ENCODE results near the gene SNAPC3. TPM values are rescaled to one million over a fixed set of nuclear protein-coding genes. Genes with fewer than 3 reads are reported as not detected.
A peak's percentile ranks its signal among the peaks of the same experiment; 100 is the strongest.
"Not testable (repeated sequence)": the region's sequence is repeated elsewhere in the genome, so short reads cannot be mapped to it uniquely, and the experiment has no call there.

The SNAPC3 gene
- total RNA-seq, 1 donor from 2014 or later, result 30.9 TPM

- intact Hi-C loops (cut with micrococcal nuclease), result loop anchor here (10.0 kb wide), 1 partner anchor 116 kb away; the partner anchor contains the start of gene TTC39B
- DNase-seq, result no peak
- ATAC-seq, result no peak
Observed at GRCh38 chr9:15420796-15421195, 1.9 kb upstream of the SNAPC3 start.

DNA sequence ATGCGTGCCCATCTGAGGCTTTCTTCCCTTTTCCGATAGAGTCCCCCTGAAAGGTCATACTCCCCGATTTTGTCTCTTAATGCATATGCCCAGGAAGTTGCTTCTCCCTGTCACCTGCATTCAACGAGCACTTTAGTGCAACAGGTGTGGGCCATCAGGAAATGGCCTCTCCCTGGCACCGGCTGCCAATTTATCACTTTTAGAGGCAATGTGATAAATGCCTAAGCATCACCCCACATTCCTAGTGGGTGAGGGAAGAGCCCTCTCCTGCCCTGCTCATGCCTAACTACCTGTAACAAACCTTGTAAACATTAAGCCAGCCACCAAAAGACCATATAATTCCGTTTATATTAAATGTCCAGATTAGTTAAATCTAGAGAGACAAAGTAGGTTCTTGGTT, 1.1 kb upstream of the SNAPC3 start:
- intact Hi-C loops (cut with micrococcal nuclease), result loop anchor here (10.0 kb wide), 1 partner anchor 117 kb away; the partner anchor contains the start of gene TTC39B
- ATAC-seq, result no peak
- DNase-seq, result no peak

DNA sequence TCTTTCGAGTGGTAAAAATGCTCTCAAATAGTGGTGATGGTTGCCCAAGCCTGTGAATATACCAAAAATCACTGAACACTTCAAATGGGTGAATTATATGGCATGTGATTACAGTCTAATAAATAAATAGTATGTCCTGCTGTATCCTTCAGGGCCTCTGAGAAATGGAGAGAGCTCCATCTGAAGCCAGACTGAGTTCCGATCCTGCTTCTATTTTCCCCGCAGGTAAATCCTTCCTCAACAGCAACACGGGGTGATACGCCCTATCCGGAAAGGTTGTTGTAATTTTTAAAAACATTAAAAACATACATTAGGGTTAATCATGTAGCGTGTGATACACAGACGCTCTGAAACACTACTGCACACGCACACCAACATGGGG, 695 bp upstream of the SNAPC3 start:
- no peak for ATAC-seq

GRCh38 chr9:15423231-15423985, 732 bp downstream of the SNAPC3 start:
- intact Hi-C loops (cut with micrococcal nuclease), result loop anchor here (10.0 kb wide), 1 partner anchor 119 kb away; the partner anchor contains the start of gene TTC39B
- no peak for ATAC-seq
- DNase-seq, result no peak

More for the DNA sequence above, 695 bp upstream of the SNAPC3 start:
- intact Hi-C loops (cut with micrococcal nuclease), result loop anchor here (10.0 kb wide), 1 partner anchor 117 kb away; the partner anchor contains the start of gene TTC39B
- no peak for DNase-seq

DNA sequence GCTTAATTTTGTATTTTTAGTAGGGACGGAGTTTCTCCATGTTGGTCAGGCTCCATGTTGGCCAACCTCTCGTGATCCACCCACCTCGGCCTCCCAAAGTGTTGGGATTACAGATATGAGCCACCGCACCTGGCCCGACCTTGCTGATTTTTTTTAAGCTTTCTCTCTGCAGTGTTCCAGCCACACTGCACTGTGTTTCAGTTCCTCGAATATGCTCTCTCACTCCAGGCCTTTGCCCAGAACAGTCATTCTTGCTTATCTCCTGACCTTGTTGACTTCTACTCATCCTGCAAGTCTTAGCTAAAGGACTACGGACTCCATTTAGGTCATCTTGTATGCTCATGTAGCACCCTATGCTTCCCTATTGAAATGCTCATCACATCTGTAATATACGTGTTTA, 3.3 kb downstream of the SNAPC3 start:
- no peak for DNase-seq
- ATAC-seq, result no peak
- intact Hi-C loops (cut with micrococcal nuclease), result loop anchor here (10.0 kb wide), 1 partner anchor 121 kb away; the partner anchor contains the start of gene TTC39B

GRCh38 chr9:15427702-15428101, 5.0 kb downstream of the SNAPC3 start:
- not testable (repeated sequence) for ATAC-seq, DNase-seq
- intact Hi-C loops (cut with micrococcal nuclease), result loop anchor here (10.0 kb wide), 1 partner anchor 123 kb away; the partner anchor contains the start of gene TTC39B

- intact Hi-C loops (cut with micrococcal nuclease), result no loop called here
- ATAC-seq (peak; percentile 59), DNase-seq (no peak)
Observed at GRCh38 chr9:15430920-15431844, 8.5 kb downstream of the SNAPC3 start.

- no peak for ATAC-seq
- DNase-seq, result no peak
- intact Hi-C loops (cut with micrococcal nuclease), result no loop called here
Observed at GRCh38 chr9:15433191-15433590, 10.5 kb downstream of the SNAPC3 start.

- ATAC-seq, result no peak
- intact Hi-C loops (cut with micrococcal nuclease), result no loop called here
- DNase-seq, result no peak
Observed at GRCh38 chr9:15433661-15434060, 11.0 kb downstream of the SNAPC3 start.

GRCh38 chr9:15438891-15439290, 16.2 kb downstream of the SNAPC3 start:
- intact Hi-C loops (cut with micrococcal nuclease), result no loop called here

DNA sequence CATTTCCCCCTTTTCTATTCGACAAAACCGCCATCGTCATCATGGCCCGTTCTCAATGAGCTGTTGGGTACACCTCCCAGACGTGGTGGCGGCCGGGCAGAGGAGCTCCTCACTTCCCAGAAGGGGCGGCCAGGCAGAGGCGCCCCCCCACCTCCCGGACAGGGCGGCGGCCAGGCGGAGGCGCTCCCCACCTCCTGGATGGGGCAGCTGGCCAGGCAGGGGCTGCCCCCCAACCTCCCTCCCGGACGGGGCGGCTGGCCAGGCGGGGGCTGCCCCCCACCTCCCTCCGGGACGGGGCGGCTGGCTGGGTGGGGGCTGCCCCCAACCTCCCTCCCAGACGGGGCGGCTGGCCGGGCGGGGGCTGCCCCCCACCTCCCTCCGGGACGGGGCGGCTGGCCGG, 19.2 kb downstream of the SNAPC3 start:
- DNase-seq; ATAC-seq; intact Hi-C loops (cut with micrococcal nuclease): not testable (repeated sequence)

More at GRCh38 chr9:15438891-15439290, 16.2 kb downstream of the SNAPC3 start:
- DNase-seq (no peak), ATAC-seq (no peak)

DNA sequence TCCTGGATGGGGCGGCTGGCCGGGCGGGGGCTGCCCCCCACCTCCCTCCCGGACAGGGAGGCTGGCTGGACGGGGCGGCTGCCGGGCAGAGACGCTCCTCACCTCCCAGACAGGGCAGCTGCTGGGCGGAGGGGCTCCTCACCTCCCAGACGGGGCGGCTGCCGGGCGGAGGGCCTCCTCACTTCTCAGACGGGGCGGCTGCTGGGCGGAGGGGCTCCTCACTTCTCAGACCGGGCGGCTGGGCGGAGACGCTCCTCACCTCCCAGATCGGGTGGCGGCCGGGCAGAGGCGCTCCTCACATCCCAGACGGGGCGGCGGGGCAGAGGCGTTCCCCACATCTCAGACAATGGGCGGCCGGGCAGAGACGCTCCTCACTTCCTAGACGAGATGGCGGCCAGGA, 19.6 kb downstream of the SNAPC3 start:
- DNase-seq; intact Hi-C loops (cut with micrococcal nuclease); ATAC-seq: not testable (repeated sequence)

GRCh38 chr9:15444141-15444540, 21.5 kb downstream of the SNAPC3 start:
- DNase-seq, result no peak
- ATAC-seq, result no peak
- intact Hi-C loops (cut with micrococcal nuclease), result no loop called here

DNA sequence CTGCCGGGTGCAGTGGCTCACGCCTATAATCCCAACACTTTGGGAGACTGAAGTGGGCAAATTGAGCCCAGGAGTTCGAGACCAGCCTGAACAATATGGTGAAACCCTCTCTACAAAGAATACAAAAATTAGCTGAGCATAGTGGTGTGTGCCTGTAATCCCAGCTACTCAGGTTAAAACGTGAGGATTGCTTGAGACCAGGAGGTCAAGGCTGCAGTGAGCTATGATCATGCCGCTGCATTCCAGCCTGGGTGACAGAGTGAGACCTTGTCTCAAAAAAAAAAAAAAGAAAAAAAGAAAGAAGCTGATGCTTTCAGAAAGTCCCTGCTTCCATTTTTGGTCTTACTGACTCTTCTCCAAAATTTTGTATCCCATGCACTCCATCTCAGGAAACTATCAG, 31.3 kb downstream of the SNAPC3 start:
- DNase-seq (no peak), ATAC-seq (no peak)
- intact Hi-C loops (cut with micrococcal nuclease), result no loop called here

DNA sequence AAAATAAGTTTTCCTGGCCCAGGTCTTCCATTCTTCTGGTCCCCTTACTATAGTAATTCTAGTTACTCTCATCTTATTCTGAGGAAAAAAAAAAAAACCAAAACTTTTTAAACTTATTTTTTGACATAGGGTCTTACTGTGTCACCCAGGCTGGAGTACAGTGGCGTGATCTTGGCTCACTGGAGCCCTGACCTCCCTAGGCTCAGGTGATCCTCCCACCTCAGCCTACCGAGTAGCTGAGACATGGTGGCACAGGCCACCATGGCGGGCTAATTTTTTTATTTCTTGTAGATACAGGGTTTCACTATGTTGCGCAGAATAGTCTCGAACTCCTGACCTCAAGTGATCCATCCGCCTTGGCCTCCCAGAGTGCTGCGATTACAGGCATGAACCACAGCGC, 38.4 kb downstream of the SNAPC3 start:
- intact Hi-C loops (cut with micrococcal nuclease), result no loop called here
- DNase-seq, result no peak
- no peak for ATAC-seq

GRCh38 chr9:15461601-15462000, 38.9 kb downstream of the SNAPC3 start:
- ATAC-seq (peak; percentile 35), DNase-seq (no peak)
- intact Hi-C loops (cut with micrococcal nuclease), result no loop called here

DNA sequence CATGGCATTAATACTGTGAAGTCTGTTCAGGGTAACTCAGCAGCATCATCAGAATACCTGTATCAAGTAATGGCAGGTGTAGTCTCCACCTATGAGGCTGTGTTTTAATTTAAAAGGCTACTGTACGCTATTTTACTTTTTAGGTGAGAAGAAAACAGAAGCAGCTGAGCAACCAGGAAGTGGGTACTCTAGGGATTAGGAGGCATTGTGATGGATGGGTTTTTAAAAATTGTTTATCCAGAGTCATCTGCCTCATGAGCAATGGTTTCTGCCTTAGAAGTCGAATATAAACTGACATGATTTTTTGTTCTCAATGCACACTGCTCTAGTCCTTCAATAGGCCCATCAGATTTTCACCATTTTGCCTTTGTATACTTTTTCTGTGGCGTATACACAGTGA, 45.5 kb downstream of the SNAPC3 start:
- intact Hi-C loops (cut with micrococcal nuclease), result no loop called here
- no peak for DNase-seq
- ATAC-seq, result no peak

DNA sequence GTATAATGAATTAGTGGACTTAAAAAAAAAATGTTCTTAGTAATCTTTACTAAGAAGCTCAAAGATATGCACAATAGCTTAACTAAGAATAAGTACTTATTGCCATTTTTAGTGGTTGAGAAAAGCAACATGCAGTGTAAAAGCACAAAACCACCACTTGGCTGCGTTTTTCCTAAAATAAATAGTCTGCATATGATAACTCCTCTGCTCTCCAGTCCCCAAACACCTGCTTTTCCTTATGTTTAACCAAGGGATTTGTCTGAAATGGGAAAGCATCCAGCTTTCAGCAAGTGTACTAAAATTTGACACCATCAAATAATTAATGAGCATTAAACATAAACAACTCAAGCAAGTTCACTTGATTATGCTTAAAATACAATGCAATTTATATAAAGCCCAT, 46.7 kb downstream of the SNAPC3 start:
- ATAC-seq, result no peak
- DNase-seq, result no peak
- intact Hi-C loops (cut with micrococcal nuclease), result no loop called here

DNA sequence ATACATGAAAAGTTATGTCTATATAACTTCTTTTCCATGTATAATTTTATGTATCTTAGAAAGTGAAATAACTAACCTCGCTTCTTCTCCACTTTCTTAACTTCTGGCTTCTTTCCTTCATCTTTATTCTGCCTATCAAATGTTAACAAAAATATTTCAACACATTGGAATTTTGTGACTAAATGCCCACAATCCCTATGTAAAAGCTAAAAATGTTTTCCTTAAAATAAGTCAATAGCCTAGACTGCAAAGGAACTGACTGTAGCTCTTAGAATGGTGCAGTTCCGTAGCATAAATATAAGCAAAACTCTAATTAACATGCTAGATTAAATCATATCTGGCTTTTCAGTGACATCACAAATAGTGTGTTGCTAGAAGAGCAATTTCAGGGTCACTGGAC, 47.2 kb downstream of the SNAPC3 start:
- no peak for ATAC-seq
- intact Hi-C loops (cut with micrococcal nuclease), result no loop called here
- no peak for DNase-seq
